Dermis blood vessel endothelial cell (primary cell): ENCODE data around the gene STARD10. TPM values are rescaled to one million over a fixed set of nuclear protein-coding genes. Genes with fewer than 3 reads are reported as not detected.

Experiments used
- DNase-seq: peaks from one replicate; pipeline ENCODE4 v3.0.0; 2010
- total RNA-seq: library from RNA; depleted of rRNA; stranded (reverse); fragments of >200 nt; gene quantifications from 2 replicates; pipeline ENCODE4 v1.2.3, GENCODE V29; 2014

Gene STARD10
- total RNA-seq, 1 donor from 2014 or later = 60.4 TPM

DNA sequence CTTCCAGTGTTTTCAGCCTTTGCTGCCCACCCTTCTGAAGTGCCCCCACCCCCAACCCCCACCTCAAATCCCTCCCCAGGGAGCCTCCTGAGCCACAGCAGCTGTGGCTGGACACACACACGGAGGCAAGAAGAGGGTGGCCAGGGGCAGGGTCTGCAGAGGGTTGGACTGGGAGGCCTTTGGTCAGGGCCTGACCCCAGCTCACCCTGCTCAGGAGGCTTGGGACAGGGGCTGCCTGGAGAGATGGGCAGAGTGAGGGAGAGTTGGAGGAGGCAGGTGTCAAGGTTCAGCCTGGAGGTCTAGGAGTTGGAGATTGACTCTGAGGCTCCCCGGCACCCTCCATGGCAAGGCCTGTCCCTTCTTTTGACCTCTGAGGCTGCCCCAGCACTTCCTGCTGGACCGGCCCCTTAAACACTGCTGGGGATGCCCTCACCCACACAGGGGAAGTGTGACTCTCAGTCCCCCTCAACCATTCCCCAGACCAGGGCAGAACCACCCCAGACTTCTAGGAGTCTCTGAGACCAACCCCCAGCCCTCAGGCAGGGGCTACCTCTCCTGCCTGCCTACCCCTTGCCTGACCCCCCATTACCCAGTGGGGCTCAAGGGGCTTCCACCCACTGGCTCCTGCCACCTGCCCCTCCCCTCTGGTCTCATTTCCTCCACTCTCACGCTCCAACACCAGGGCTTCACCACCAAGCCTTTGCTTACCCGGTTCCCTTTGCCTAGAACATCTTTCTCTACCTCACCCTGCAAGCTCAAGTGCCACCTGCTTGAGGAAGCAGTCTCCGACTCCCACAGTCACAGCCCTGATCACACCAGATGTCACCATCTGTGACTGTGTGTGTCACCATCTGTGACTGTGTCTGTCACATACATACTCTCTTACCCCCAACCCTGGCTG, 50.3 kb downstream of the STARD10 start:
- DNase-seq = no peak

DNA sequence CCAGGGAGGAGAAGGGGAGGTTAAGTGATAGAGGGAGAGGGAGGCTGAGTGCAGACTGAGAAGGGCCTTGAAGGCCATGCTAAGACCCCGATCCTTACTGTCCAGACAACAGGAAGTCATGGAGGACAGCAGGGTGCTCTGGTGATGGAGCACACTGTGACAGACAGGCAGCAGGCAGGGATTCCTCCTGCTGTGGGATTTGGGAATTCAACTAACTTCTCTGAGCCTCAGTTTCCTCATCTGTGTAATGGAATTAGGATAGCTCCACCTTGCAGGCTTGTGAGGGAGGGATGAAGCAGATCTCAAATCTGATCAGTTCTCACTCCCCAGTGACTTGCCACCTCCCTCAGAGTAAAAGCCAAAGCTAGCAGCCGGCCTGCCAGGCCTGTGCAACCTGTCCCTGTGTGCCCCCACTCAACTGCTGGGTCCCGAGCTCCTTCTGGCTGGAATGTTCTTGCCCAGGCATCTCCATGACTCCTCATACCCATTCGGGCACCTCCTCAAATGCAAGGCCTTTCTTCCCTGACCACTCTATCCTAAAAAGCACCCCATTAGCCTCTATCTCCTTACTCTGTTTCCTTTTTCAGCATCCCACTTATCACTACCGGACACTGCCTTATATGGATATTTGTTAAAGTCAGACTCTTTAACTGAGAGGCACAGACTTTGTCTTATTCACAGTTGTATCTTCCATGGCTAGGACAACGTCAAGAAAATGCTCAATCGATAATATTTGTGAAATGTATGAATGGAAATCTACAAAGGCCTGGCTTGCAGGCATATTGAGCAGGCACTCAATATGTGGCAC, 51.1 kb downstream of the STARD10 start:
- DNase-seq = no peak

GRCh38 chr11:72741849-72742512, 51.9 kb downstream of the STARD10 start:
- DNase-seq = no peak

GRCh38 chr11:72741429-72741833, 52.4 kb downstream of the STARD10 start:
- no peak for DNase-seq

GRCh38 chr11:72740562-72741428, 53.1 kb downstream of the STARD10 start:
- no peak for DNase-seq

- no peak for DNase-seq
Observed at GRCh38 chr11:72740060-72740424, 53.8 kb downstream of the STARD10 start.

- no peak for DNase-seq
Observed at GRCh38 chr11:72739240-72740059, 54.4 kb downstream of the STARD10 start.

DNA sequence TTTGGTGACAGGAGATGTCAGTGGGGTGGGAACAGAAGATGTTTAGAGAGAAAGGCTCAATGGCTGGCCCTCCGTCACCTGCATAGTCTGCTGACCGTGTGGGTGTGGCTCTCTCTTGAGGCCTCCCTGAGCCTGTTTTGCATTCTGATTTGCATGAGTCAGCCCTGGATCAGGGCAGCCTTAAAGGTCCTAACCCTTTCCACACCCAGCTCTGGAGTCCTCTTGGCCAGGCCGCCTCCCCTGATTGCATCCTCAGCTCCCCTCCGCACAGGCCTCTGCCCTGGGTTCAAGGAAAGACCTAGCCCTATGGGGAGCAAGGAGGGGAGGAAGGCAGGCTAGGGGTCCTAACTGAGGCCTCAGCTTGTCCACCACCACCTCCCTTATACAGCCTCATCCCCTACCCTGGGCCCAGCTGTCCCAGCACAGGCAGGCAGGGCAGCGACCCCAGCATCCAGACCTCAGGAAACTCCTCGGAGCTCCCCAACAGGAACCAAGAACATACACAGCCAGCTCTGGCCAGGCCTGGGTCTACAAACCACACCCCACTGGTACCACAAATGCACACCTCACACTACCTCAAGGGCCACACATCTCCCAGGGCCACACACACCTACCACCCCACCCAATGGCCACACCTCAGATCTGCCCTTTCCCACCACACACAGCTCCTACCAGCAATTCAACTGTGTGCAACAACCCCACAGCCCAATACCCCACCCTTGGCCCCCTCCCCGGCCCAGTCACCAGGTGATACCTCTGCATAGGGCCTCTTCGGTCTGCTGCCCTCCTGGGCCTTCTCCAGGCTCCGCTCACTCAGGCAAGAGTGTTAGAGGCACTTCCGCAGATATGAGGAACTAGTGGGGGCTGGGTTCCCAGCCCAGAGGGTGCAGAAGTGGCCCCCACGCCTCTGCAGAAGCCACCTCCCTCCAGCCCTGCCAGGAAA, 55.4 kb downstream of the STARD10 start:
- DNase-seq = no peak

DNA sequence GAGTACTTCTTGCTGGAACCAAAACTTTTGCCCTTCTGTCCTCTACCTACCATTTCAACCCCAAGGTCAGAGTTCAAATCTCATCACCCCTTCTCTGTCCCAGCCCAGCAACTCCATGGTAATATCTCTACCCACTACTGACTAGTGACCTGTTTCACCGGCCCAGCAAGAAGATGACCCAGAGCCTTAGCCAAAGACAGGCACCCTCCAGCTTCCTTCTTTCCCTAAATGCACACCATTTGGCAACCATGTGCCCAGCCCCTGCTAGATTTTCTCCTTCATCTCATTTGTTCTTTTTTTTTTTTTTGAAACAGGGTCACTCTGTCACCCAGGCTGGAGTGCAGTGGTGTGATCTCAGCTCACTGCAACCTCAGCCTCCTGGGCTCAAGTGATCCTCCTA, 56.5 kb downstream of the STARD10 start:
- no peak for DNase-seq

DNA sequence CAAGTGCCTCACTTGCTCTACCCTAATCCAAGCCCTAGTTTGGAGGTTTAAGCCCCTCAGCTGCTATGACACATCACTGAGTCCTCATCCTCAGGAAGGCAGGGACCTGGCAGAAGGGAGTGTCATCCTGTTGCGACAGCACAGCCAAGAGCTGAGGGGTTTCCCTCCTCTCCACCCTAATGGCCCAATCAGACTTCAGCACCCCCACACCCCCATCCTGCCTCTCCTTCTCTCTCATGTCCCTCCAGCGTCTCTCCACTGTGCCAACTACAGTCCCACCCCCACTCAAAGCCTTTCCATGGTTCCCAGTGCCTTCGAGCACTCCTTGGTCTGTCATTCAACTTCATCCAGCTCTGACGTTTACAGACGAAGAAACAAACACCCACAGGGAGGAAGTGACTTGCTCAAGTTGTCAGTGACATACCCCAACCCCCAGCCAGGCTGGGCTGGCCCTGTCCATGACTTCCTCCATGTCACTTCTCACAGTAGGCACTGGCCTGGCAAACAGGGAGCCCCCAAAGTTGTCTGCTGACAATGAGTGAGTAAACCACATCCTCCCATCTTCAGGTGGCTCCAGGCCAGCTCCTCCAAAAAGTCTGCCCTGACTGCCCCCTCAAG, 57.3 kb downstream of the STARD10 start:
- DNase-seq = peak; percentile 67

GRCh38 chr11:72735495-72736027, 58.3 kb downstream of the STARD10 start:
- DNase-seq = peak; percentile 61

GRCh38 chr11:72732329-72732728, 61.5 kb downstream of the STARD10 start:
- no peak for DNase-seq

- DNase-seq = no peak
Observed at GRCh38 chr11:72730737-72731136, 63.1 kb downstream of the STARD10 start.

DNA sequence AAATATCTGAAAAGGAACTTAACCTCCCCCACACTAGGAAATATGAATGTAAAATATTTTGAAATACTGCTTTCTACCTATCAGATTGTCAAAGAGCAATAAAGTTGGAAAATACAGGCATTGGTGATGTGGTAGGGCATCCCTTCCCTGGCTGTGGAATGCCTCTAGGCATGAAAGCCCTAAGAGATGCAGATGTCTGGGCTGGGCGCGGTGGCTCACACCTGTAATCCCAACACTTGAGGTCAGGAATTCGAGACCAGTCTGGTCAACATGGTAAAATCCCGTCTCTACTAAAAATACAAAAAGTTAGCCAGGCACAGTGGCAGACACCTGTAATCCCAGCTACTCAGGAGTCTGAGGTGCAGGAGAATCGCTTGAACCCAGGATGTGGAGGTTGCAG, 63.6 kb downstream of the STARD10 start:
- DNase-seq = no peak

GRCh38 chr11:72727521-72727920, 66.3 kb downstream of the STARD10 start:
- DNase-seq = no peak

DNA sequence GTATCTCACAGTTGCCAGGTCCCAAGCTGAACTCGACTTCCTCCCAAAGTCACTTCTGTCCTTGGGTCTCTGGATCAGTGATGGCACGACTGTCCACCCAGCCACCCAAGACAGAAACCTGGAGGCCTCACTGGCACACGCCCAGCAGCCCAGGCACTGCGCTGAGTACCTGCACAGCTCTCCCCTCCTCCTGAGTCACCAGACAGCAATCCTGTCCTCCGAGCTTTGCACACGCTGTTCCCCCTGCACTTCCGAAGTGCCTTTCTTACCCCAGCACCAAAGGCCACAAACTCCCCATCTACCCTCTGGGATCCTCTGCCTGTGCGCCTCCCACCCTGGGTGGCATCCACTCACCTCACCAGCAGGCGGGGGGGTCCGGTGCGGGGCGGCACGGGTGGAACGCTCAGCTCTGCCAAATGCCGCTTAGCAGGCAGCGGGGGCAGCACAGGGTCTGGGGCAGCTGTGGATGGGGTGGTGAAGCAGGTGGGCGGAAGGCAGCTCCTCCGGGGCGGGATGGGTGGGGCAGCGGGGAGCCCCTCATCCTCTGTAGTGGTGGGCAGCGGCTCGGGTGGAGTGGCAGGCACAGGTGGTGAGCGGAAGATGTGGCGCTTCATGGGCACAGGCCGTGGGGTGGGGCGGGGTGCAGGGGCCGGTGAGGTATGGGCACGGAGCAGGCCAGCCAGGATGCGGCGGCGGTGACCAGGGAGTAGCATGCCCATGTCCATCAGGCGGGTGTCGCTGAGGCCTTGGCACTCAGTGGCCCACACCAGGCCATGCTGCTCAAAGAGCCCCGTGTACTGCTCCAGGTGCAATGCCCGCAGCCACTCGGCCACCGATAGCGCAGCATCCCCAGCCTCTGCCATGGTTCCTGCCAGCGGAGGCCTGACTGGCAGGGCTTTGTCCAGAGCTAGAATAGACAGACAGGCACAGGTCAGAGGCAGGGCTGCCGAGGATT, 67.3 kb downstream of the STARD10 start:
- no peak for DNase-seq

DNA sequence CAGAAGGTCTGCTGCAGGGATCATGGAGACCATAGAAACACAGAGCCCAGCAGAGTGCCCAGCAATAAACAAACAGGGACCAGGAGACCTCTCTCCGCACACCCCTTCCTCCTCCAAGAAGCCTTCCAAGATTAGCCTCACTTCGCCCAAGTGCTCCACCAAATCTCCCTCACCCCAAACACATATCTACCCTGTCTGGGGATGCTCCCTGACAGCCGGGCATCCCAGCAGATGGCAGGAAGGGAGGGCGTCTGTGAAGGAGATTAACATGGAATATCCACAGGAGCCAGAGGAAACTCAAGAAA, 68.2 kb downstream of the STARD10 start:
- no peak for DNase-seq
